PC-3 (cell line): ENCODE results near the gene SEMA3A.

ENCODE experiments used
- EZH2 ChIP-seq: fragments of 300-600 bp; sonication (generic); IDR thresholded peaks from one replicate; pipeline ENCODE4 v1.6.1; 2017; ENCODE audit warnings: antibody characterized with exemption, mild to moderate bottlenecking, low read length; ENCODE audit not compliant: unreplicated experiment
- EZH2phosphoT487 ChIP-seq: fragments of 300-600 bp; sonication (generic); IDR thresholded peaks from 2 replicates; pipeline ENCODE4 v1.6.1; 2018; ENCODE audit warnings: mild to moderate bottlenecking, antibody characterized with exemption, low read length, borderline replicate concordance
- TF ChIP-seq, protein P1 (sequence below): fragments of 300-600 bp; sonication (generic); conservative IDR thresholded peaks from 2 replicates; pipeline ENCODE4 v1.5.1; 2017; ENCODE audit warnings: antibody characterized with exemption, low read depth, mild to moderate bottlenecking, low read length

GRCh38 chr7:83983606-83984005 is 211.0 kb downstream of the SEMA3A start:
- TF ChIP-seq EZH2 (no peak), EZH2phosphoT487 (no peak)
- TF ChIP-seq, protein P1, sequence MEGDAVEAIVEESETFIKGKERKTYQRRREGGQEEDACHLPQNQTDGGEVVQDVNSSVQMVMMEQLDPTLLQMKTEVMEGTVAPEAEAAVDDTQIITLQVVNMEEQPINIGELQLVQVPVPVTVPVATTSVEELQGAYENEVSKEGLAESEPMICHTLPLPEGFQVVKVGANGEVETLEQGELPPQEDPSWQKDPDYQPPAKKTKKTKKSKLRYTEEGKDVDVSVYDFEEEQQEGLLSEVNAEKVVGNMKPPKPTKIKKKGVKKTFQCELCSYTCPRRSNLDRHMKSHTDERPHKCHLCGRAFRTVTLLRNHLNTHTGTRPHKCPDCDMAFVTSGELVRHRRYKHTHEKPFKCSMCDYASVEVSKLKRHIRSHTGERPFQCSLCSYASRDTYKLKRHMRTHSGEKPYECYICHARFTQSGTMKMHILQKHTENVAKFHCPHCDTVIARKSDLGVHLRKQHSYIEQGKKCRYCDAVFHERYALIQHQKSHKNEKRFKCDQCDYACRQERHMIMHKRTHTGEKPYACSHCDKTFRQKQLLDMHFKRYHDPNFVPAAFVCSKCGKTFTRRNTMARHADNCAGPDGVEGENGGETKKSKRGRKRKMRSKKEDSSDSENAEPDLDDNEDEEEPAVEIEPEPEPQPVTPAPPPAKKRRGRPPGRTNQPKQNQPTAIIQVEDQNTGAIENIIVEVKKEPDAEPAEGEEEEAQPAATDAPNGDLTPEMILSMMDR = no peak
